ENCODE results near the gene CCM2. TPM values are rescaled to one million over a fixed set of nuclear protein-coding genes. Genes with fewer than 3 reads are reported as not detected.

The CCM2 gene
- total and polyA plus RNA-seq, 4 donors = 21.7 to 57.6 (median 51.1) TPM

- no peak overlapping the region for H3K4me3 ChIP-seq
- ATAC-seq (ENCODE audit: insufficient read depth, low FRiP score) (no peak), DNase-seq (no peak)
- H3K9ac ChIP-seq (ENCODE audit: insufficient read depth in 1 of 2, low read length in 2 of 2) = no peak overlapping the region
- H3K9me3 ChIP-seq (ENCODE audit: control insufficient read depth in 4 of 4, insufficient read depth in 3 of 4, low read length in 3 of 4) = no peaks in the 10 kb centered on the region
- H3K36me3 ChIP-seq (ENCODE audit: control insufficient read depth in 4 of 4, insufficient read depth in 4 of 4, low read length in 4 of 4) = peaks cover 6 to 71% (median 33%) of the 10 kb centered on the region in 4 donors
- no peaks in the 10 kb centered on the region for H3K4me1 ChIP-seq (ENCODE audit: control insufficient read depth in 5 of 5, insufficient read depth in 5 of 5, low read length in 5 of 5)
- no peak overlapping the region for H3K27ac ChIP-seq (ENCODE audit: low read depth in 1 of 2, low read length in 1 of 2)
- 84 to 93% methylated on average over 17 of the region's 17 CpGs for WGBS, 2 donors
- no peak for TF ChIP-seq CTCF (IDR thresholded peaks at IDR 0.05; ENCODE audit: control extremely low read depth, extremely low read depth)
- no peaks in the 10 kb centered on the region for H3K27me3 ChIP-seq (ENCODE audit: control insufficient read depth in 3 of 3, insufficient read depth in 3 of 3, low read length in 2 of 3)
These were observed 73.2 kb downstream of the CCM2 start for GRCh38 chr7:45073031-45073785.

GRCh38 chr7:45073786-45074527, 74.0 kb downstream of the CCM2 start:
- peaks cover 6 to 64% (median 30%) of the 10 kb centered on the region in 4 donors for H3K36me3 ChIP-seq (ENCODE audit: control insufficient read depth in 4 of 4, insufficient read depth in 4 of 4, low read length in 4 of 4)
- DNase-seq = no peak
- WGBS, 2 donors = 91 to 94% methylated on average over 15 of the region's 15 CpGs
- TF ChIP-seq CTCF (IDR thresholded peaks at IDR 0.05; ENCODE audit: control extremely low read depth, extremely low read depth) = no peak
- no peaks in the 10 kb centered on the region for H3K9me3 ChIP-seq (ENCODE audit: control insufficient read depth in 4 of 4, insufficient read depth in 3 of 4, low read length in 3 of 4)
- H3K4me1 ChIP-seq (ENCODE audit: control insufficient read depth in 5 of 5, insufficient read depth in 5 of 5, low read length in 5 of 5) = no peaks in the 10 kb centered on the region
- no peak overlapping the region for H3K27ac ChIP-seq (ENCODE audit: low read depth in 1 of 2, low read length in 1 of 2)
- no peaks in the 10 kb centered on the region for H3K27me3 ChIP-seq (ENCODE audit: control insufficient read depth in 3 of 3, insufficient read depth in 3 of 3, low read length in 2 of 3)
- no peak overlapping the region for H3K9ac ChIP-seq (ENCODE audit: insufficient read depth in 1 of 2, low read length in 2 of 2)
- no peak for ATAC-seq (ENCODE audit: insufficient read depth, low FRiP score)
- no peak overlapping the region for H3K4me3 ChIP-seq

- H3K4me1 ChIP-seq (ENCODE audit: control insufficient read depth in 5 of 5, insufficient read depth in 5 of 5, low read length in 5 of 5) = no peaks in the 10 kb centered on the region
- H3K27ac ChIP-seq (ENCODE audit: low read depth in 1 of 2, low read length in 1 of 2) = no peak overlapping the region
- WGBS, 2 donors = 91 to 92% methylated on average over 16 of the region's 16 CpGs
- peaks cover 6 to 61% (median 25%) of the 10 kb centered on the region in 4 donors for H3K36me3 ChIP-seq (ENCODE audit: control insufficient read depth in 4 of 4, insufficient read depth in 4 of 4, low read length in 4 of 4)
- ATAC-seq (ENCODE audit: insufficient read depth, low FRiP score) (no peak), DNase-seq (no peak)
- H3K27me3 ChIP-seq (ENCODE audit: control insufficient read depth in 3 of 3, insufficient read depth in 3 of 3, low read length in 2 of 3) = no peaks in the 10 kb centered on the region
- no peak overlapping the region for H3K9ac ChIP-seq (ENCODE audit: insufficient read depth in 1 of 2, low read length in 2 of 2)
- no peak for TF ChIP-seq CTCF (IDR thresholded peaks at IDR 0.05; ENCODE audit: control extremely low read depth, extremely low read depth)
- no peak overlapping the region for H3K4me3 ChIP-seq
- H3K9me3 ChIP-seq (ENCODE audit: control insufficient read depth in 4 of 4, insufficient read depth in 3 of 4, low read length in 3 of 4) = no peaks in the 10 kb centered on the region
These were observed 74.7 kb downstream of the CCM2 start for GRCh38 chr7:45074528-45075354.

Data from lung (tissue), 12 donors.